Chondrocyte (in vitro differentiated cells): ENCODE results near the gene F11R. TPM values are rescaled to one million over a fixed set of nuclear protein-coding genes. Genes with fewer than 3 reads are reported as not detected.
"Not testable (repeated sequence)": the region's sequence is repeated elsewhere in the genome, so short reads cannot be mapped to it uniquely, and the experiment has no call there.

ENCODE experiments used
- DNase-seq: peaks from one replicate; pipeline ENCODE4 v3.0.0; 2021; ENCODE audit warnings: mixed read lengths, low spot score
- H3K27ac Mint-ChIP-seq: one replicate; pipeline ENCODE4 v1.8.0; 2021; ENCODE audit warnings: mild to moderate bottlenecking, moderate library complexity, mixed read lengths; ENCODE audit not compliant: unreplicated experiment
- H3K27me3 Mint-ChIP-seq: 2 replicates; pipeline ENCODE4 v1.8.0; 2021; ENCODE audit warnings: low read depth, mixed read lengths
- H3K36me3 Mint-ChIP-seq: 2 replicates; pipeline ENCODE4 v1.8.0; 2021; ENCODE audit warnings: low read depth, mixed read lengths
- H3K4me1 Mint-ChIP-seq: 2 replicates; pipeline ENCODE4 v1.8.0; 2021; ENCODE audit warnings: low read depth, mild to moderate bottlenecking, mixed read lengths
- H3K4me3 Mint-ChIP-seq: one replicate; pipeline ENCODE4 v1.8.0; 2021; ENCODE audit warnings: mild to moderate bottlenecking, moderate library complexity, mixed read lengths; ENCODE audit not compliant: unreplicated experiment
- H3K9me3 Mint-ChIP-seq: 2 replicates; pipeline ENCODE4 v1.8.0; 2021; ENCODE audit warnings: low read depth, mixed read lengths
- total RNA-seq: library from RNA; stranded (reverse); gene quantifications from 3 replicates; pipeline ENCODE4 v1.2.1, GENCODE V29; 2021
- TF ChIP-seq, protein P1 (sequence below): fragments of 200-600 bp; sonication (generic); IDR thresholded peaks from 2 replicates; pipeline ENCODE4 v1.5.0; 2021; ENCODE audit warnings: antibody characterized with exemption, mild to moderate bottlenecking, moderate library complexity

F11R gene
- total RNA-seq, 1 donor from 2014 or later, result 0.90 TPM

DNA sequence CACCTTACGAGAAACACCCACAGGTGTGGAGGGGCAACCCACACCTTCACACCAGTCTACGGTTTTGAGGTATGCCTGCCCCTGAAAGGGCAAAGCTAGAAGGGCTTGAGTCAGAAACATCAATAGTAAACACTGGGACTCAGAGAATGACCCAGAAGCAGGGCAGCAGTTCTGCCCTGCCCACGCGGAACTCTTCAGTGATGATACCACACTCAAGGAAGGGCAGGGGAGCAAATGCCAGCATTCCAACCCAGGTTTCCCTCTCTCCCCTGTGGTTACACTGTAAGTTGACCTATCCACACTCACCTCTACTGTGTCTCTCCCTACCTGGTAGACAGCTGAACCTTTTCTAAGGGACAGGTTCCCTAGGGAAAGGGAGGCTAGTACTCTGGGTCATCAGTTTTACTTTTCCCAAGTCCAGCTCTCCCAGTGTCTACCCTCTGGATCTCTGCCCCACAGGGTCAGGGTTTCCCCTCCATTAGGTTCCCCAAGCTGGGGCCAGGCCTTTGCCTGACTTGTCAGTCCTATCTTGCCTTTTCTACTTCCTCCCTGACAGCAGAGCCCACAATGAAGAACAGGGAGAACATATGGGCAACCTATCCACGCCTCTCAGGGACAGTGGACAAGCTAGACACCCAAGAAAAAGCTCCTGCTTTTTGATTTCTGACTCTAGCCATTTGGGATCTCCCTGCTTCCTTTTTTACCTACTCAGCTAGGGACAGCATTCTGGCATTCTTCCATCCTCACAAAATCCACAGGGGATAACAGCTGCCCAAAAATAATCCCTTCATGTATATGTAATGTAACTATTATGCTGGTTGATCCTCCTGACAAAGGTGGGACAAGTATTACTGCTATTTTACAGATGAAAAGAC lies 3.0 kb downstream of the F11R start:
- TF ChIP-seq, protein P1, sequence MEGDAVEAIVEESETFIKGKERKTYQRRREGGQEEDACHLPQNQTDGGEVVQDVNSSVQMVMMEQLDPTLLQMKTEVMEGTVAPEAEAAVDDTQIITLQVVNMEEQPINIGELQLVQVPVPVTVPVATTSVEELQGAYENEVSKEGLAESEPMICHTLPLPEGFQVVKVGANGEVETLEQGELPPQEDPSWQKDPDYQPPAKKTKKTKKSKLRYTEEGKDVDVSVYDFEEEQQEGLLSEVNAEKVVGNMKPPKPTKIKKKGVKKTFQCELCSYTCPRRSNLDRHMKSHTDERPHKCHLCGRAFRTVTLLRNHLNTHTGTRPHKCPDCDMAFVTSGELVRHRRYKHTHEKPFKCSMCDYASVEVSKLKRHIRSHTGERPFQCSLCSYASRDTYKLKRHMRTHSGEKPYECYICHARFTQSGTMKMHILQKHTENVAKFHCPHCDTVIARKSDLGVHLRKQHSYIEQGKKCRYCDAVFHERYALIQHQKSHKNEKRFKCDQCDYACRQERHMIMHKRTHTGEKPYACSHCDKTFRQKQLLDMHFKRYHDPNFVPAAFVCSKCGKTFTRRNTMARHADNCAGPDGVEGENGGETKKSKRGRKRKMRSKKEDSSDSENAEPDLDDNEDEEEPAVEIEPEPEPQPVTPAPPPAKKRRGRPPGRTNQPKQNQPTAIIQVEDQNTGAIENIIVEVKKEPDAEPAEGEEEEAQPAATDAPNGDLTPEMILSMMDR, result no peak
- H3K4me3 Mint-ChIP-seq, result no peak overlapping the region
- no peak for DNase-seq
- H3K27me3 Mint-ChIP-seq, result peaks cover 45% of the 10 kb centered on the region
- H3K9me3 Mint-ChIP-seq, result no peaks in the 10 kb centered on the region
- H3K4me1 Mint-ChIP-seq, result peaks cover 20% of the 10 kb centered on the region
- H3K27ac Mint-ChIP-seq, result no peak overlapping the region
- no peaks in the 10 kb centered on the region for H3K36me3 Mint-ChIP-seq

DNA sequence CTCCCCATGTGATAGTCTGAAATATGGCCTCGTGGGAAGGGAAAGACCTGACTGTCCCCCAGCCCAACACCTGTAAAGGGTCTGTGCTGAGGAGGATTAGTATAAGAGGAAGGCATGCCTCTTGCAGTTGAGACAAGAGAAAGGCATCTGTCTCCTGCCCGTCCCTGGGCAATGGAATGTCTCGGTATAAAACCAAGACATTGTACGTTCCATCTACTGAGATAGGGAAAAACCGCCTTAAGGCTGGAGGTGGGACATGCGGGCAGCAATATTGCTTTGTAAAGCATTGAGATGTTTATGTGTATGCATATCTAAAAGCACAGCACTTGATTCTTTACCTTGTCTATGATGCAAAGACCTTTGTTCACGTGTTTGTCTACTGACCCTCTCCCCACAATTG lies 3.8 kb downstream of the F11R start:
- H3K4me3 Mint-ChIP-seq, H3K36me3 Mint-ChIP-seq, H3K27ac Mint-ChIP-seq, H3K9me3 Mint-ChIP-seq, DNase-seq: not testable (repeated sequence)
- peaks cover 20% of the 10 kb centered on the region for H3K4me1 Mint-ChIP-seq
- peaks cover 39% of the 10 kb centered on the region for H3K27me3 Mint-ChIP-seq

DNA sequence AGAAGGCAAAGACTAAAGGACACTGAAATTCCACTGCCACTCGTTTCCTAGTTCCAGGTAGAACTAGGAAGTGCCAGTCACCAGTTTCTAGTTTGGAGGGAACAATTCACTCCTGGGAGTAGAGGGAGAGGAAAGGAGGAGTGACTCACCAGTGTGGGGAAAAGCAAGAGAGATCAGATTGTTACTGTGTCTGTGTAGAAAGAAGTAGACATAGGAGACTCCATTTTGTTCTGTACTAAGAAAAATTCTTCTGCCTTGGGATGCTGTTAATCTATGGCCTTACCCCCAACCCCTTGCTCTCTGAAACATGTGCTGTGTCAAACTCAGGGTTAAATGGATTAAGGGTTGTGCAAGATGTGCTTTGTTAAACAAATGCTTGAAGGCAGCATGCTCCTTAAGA lies 4.3 kb downstream of the F11R start:
- not testable (repeated sequence) for H3K9me3 Mint-ChIP-seq, H3K36me3 Mint-ChIP-seq, DNase-seq, H3K27ac Mint-ChIP-seq, H3K4me3 Mint-ChIP-seq
- Mint-ChIP-seq H3K4me1 (peaks cover 18% of the 10 kb centered on the region), H3K27me3 (peaks cover 36% of the 10 kb centered on the region)

DNA sequence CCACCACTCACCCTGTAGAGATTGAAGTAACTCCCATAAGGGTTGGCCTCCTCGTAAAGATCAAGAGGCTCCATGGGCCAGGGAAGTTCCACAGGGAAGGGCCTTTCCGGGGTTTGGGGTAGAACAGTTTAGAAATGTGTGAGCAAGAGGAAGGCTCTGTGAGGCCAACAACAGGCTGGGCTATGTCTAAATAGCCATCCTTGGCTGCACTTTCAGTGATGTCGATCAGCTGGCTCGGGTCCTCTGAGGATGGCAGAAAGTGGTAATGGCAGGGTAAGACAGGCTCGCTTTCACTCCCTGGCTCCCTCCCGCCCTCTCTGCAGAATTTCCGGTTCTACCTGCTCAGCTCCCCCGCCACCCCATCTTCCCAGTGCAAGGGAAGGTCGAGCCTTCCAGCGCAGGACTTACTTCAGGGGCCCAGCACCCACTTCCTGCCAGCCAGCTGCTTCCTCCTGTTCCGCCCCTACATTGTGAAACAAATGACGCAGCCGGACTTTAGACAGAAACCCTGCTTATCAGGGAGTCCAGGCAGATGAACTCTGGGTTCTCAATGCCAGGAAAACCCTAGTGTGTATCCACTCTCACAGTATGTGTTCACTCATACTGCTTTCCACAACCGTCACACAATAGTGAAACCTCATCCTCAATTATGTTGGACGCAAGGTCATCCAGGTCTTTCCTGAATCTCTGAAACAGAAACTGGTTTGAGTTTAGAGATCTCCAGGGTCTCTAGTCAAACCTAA lies 7.3 kb downstream of the F11R start:
- peak; percentile 59 for DNase-seq
- Mint-ChIP-seq H3K4me3 (no peak overlapping the region), H3K9me3 (no peaks in the 10 kb centered on the region), H3K4me1 (no peaks in the 10 kb centered on the region), H3K36me3 (no peaks in the 10 kb centered on the region), H3K27me3 (peaks cover 11% of the 10 kb centered on the region), H3K27ac (no peak overlapping the region)
- TF ChIP-seq, protein P1, result no peak

DNA sequence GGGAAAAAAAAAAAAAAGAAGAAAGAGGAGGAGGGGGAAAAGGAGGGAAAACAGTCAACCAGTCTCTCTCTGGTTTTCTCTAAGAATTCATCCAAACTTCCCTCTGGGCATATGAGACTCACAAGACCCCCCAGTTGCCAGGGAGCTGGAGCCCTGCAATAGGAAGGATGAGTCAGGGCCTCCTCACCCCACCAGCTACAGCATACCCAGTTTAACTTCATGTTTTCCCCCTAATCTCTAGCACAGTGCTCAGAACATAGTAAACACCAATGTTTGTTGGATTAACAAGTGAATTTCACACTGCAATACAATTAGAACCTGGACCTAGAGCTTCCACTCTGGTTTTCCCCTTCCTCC lies 7.8 kb downstream of the F11R start:
- H3K4me3 Mint-ChIP-seq, result no peak overlapping the region
- TF ChIP-seq, protein P1, result no peak
- no peak for DNase-seq
- H3K27ac Mint-ChIP-seq, result no peak overlapping the region
- H3K4me1 Mint-ChIP-seq, result no peaks in the 10 kb centered on the region
- no peaks in the 10 kb centered on the region for H3K9me3 Mint-ChIP-seq
- no peaks in the 10 kb centered on the region for H3K36me3 Mint-ChIP-seq
- H3K27me3 Mint-ChIP-seq, result peaks cover 8% of the 10 kb centered on the region

DNA sequence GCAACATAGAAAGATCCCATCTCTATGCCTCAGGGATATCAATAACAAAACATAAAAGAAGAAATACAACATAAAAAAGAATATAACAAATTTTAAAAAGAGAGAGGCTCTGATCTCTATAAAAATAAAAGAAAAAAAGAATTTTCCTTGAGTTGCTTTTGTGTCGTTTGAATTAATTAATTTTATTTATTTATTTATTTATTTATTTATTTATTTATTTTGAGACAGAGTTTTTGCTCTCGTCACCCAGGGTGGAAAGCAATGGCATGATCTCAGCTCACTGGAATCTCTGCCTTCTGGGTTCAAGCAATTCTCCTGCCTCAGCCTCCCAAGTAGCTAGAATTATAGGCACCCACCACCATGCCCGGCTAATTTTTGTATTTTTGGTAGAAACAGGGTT lies 8.5 kb downstream of the F11R start:
- no peak overlapping the region for H3K4me3 Mint-ChIP-seq
- DNase-seq, result no peak
- no peaks in the 10 kb centered on the region for H3K4me1 Mint-ChIP-seq
- H3K36me3 Mint-ChIP-seq, result no peaks in the 10 kb centered on the region
- no peak overlapping the region for H3K27ac Mint-ChIP-seq
- H3K9me3 Mint-ChIP-seq, result no peaks in the 10 kb centered on the region
- TF ChIP-seq, protein P1, result no peak
- H3K27me3 Mint-ChIP-seq, result peaks cover 3% of the 10 kb centered on the region
